Duodenal mucosa (tissue), 2 donors: ENCODE results near the gene PTPRJ.

Experiments used
- H3K27ac ChIP-seq: one replicate; pipeline ENCODE4 v1.7.0; 2013; ENCODE audit warnings: low read depth, low read length
- H3K27me3 ChIP-seq, 2 donors: one replicate each; pipeline ENCODE4 v1.7.0; 2013; ENCODE audit warnings: low read length in 2 of 2, control low read depth in 1 of 2; ENCODE audit not compliant: insufficient read depth in 2 of 2, control insufficient read depth in 1 of 2
- H3K36me3 ChIP-seq, 2 donors: one replicate each; pipeline ENCODE4 v1.7.0; 2013; ENCODE audit warnings: low read length in 2 of 2, control low read depth in 1 of 2; ENCODE audit not compliant: insufficient read depth in 2 of 2, control insufficient read depth in 1 of 2
- H3K4me1 ChIP-seq, 2 donors: one replicate each; pipeline ENCODE4 v1.7.0; 2013; ENCODE audit warnings: low read length in 2 of 2, control low read depth in 1 of 2; ENCODE audit not compliant: insufficient read depth in 2 of 2, control insufficient read depth in 1 of 2
- H3K4me3 ChIP-seq, 2 donors: one replicate each; pipeline ENCODE4 v1.7.0; 2013; ENCODE audit warnings: low read length in 2 of 2, low read depth in 1 of 2
- H3K9ac ChIP-seq, 2 donors: one replicate each; pipeline ENCODE4 v1.7.0; 2013; ENCODE audit warnings: low read length in 2 of 2, low read depth in 1 of 2
- H3K9me3 ChIP-seq, 2 donors: one replicate each; pipeline ENCODE4 v1.7.0; 2013; ENCODE audit warnings: low read length in 2 of 2, control low read depth in 1 of 2; ENCODE audit not compliant: control insufficient read depth in 1 of 2

The PTPRJ gene

DNA sequence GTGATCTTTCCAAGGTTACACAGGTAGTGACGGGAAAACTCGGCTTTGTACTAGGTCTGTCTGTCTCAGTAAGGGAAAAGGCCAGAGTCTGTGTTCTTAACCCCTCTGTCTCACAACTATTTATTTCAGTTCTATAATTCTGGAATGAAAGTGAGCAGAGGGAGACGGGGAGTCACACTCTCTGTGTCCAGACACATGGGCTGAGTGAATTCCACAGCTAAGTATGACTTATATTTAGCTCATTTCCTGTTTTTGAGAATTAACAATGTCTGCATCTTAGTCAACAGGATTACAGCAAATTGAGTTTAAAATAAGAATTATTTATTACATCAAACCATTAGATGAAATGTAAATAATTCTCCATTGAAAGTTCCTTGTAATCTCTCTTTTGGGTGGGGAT is 173.8 kb downstream of the PTPRJ start:
- peaks cover 3 to 6% of the 10 kb centered on the region in 2 donors for H3K9me3 ChIP-seq
- no peak overlapping the region for H3K9ac ChIP-seq
- peaks cover 27 to 52% of the 10 kb centered on the region in 2 donors for H3K36me3 ChIP-seq

DNA sequence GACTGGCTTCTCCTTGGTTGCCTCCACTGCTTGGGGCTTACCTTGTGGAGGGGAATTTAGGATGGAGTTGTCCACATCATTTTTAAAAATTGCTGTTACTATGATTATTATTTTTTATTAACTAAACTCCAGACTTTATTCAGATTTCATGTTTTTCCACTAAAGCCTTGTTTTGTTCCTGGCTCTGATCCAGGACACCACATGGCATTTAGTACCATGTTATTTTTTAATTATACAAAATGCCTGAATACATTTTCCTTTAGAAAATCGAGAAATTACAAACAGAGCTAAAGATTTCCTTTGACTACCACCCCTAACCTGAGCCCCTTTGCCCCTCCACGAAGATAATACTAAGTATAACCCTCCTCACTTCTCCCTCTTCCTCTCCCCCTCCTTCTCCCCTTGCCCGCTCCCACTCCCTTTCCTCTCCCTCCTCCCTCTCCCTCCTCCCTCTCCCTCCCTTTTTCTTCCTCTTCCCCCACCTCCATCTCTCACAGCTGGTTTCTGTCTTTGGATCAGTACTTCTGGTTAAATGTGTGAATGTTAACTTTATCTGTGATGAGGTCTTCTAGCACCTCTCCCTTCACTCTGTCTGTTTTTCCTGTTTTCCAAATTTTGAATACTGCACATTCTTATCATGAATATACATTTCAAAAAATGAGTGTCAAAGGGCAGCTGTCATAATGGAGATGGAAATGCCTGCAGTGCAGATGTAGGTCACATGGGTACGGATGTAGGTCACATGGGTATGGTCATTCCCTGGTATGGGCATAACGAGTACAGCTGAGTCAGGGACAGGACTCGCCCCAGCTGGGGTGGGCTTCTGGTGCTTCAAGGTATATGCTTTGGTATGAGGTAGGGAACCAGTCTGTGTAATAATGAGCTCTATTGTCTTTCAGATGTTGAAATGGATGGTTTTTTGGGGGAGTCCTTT is 181.9 kb downstream of the PTPRJ start:
- Histone ChIP-seq H3K9me3 (no peaks in the 10 kb centered on the region), H3K27ac (no peak overlapping the region), H3K36me3 (peaks cover 11 to 48% of the 10 kb centered on the region in 2 donors), H3K27me3 (no peaks in the 10 kb centered on the region), H3K9ac (no peak overlapping the region), H3K4me3 (no peak overlapping the region), H3K4me1 (no peaks in the 10 kb centered on the region)

More for the DNA sequence above, 173.8 kb downstream of the PTPRJ start:
- no peak overlapping the region for H3K27ac ChIP-seq
- no peaks in the 10 kb centered on the region for H3K4me1 ChIP-seq
- H3K27me3 ChIP-seq: no peaks in the 10 kb centered on the region
- no peak overlapping the region for H3K4me3 ChIP-seq

DNA sequence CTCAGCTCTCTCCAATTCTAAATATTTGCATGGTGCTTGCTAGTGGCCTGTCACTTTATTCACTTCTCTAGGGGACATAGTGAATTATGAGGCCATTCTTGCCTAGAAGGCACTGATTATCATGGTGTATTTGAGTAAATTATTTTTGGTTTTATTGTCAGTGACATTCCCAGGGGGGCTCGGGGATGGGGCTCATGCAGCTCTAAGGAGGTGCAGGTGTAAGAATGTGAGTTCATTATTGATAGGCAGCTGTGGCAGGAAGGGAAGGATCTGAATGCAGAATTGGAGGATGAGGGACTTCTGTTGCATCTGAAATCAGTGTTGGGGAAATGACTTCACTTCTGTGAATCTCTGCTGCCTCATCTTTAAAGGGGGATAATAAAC is 182.5 kb downstream of the PTPRJ start:
- Histone ChIP-seq H3K27ac (no peak overlapping the region), H3K9me3 (no peaks in the 10 kb centered on the region), H3K36me3 (peaks cover 7 to 43% of the 10 kb centered on the region in 2 donors)

DNA sequence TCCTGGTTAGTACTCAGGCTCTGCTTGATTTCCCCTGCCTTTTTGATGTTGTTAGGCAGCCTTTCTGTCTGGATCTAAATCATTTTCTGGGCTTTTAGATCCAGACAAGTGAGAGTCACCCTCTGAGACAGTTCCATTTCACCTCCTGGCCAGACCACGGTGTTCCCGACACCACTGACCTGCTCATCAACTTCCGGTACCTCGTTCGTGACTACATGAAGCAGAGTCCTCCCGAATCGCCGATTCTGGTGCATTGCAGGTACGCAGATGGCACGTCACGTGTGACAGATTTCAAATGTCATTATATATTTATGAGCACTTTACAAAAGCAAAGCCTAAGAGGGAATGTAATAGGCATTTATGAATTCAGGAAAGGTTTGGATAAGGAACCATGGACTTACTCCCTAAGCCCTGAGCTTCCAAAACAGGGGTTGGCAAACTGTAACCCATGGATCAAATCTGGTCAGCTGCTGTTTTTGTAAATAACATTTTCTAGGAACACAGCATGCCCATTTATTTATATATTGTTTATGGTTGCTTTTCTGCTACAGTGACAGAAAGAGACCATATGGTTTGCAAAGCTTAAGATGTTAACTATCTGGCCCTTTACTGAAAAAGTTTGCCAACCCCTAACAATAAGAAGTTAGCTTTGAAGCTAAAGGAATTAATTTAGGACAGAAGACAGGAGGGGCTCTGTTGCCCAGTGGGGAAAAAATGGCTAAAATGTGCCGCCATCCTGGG is 183.2 kb downstream of the PTPRJ start:
- Histone ChIP-seq H3K4me3 (no peak overlapping the region), H3K9ac (no peak overlapping the region), H3K27me3 (no peaks in the 10 kb centered on the region), H3K27ac (no peak overlapping the region), H3K9me3 (no peaks in the 10 kb centered on the region), H3K4me1 (no peaks in the 10 kb centered on the region), H3K36me3 (peaks cover 3 to 43% of the 10 kb centered on the region in 2 donors)

More for the DNA sequence above, 182.5 kb downstream of the PTPRJ start:
- Histone ChIP-seq H3K4me1 (no peaks in the 10 kb centered on the region), H3K27me3 (no peaks in the 10 kb centered on the region), H3K9ac (no peak overlapping the region), H3K4me3 (no peak overlapping the region)

DNA sequence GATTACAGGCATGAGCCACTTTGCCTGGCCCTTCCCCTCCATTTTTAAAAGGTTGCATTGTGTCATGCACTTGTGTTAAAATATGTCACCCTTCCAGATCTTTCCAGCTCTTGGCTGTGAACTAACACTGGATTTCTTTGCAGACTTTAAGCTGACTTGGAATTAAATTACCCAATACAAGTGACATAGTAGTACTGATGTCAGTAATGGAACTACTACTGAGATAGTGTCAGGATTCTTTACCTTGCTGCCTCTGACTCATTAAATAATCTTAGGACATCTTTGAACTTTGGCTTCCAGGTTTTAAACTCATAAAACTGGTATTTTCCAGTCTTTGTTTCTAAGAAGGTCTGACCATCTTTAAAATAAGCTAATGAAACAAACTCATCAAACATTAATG is 184.5 kb downstream of the PTPRJ start:
- Histone ChIP-seq H3K27me3 (no peaks in the 10 kb centered on the region), H3K4me1 (no peaks in the 10 kb centered on the region), H3K9ac (no peak overlapping the region), H3K36me3 (peaks cover under 1 to 42% of the 10 kb centered on the region in 2 donors), H3K4me3 (no peak overlapping the region), H3K9me3 (no peaks in the 10 kb centered on the region), H3K27ac (no peak overlapping the region)

DNA sequence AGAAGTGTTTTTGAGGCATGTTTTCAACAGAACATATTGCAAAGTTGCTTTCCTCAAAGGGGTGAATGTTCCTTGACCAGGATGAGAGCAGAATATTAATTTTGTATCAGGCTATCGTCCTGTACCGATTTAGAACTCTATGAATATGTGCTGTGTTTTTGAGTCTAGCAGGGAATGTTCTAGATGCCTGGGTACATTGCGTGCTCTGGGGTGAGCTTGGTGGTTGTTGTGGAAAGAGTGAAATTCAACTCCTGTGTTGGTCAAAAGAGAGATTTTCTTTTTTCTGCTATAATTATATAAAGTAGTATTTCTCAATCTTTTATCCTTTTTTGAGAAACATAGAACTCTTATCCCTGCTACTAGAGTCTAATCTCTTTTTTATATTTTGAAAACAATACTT is 185.1 kb downstream of the PTPRJ start:
- no peak overlapping the region for H3K4me3 ChIP-seq
- no peaks in the 10 kb centered on the region for H3K9me3 ChIP-seq
- no peaks in the 10 kb centered on the region for H3K4me1 ChIP-seq
- H3K27me3 ChIP-seq: no peaks in the 10 kb centered on the region
- H3K9ac ChIP-seq: no peak overlapping the region
- H3K36me3 ChIP-seq: peaks cover 0 to 36% of the 10 kb centered on the region in 2 donors
- H3K27ac ChIP-seq: no peak overlapping the region

DNA sequence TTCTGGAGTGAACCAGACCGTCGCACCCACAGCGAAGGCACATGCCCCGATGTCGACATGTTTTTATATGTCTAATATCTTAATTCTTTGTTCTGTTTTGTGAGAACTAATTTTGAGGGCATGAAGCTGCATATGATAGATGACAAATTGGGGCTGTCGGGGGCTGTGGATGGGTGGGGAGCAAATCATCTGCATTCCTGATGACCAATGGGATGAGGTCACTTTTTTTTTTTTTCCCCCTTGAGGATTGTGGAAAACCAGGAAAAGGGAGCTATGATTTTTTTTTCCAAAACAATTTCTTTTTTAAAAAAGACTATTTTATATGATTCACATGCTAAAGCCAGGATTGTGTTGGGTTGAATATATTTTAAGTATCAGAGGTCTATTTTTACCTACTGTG is 187.0 kb downstream of the PTPRJ start:
- Histone ChIP-seq H3K9ac (no peak overlapping the region), H3K27ac (no peak overlapping the region), H3K27me3 (no peaks in the 10 kb centered on the region), H3K36me3 (peaks cover 0 to 32% of the 10 kb centered on the region in 2 donors), H3K4me1 (no peaks in the 10 kb centered on the region), H3K4me3 (no peak overlapping the region), H3K9me3 (no peaks in the 10 kb centered on the region)

DNA sequence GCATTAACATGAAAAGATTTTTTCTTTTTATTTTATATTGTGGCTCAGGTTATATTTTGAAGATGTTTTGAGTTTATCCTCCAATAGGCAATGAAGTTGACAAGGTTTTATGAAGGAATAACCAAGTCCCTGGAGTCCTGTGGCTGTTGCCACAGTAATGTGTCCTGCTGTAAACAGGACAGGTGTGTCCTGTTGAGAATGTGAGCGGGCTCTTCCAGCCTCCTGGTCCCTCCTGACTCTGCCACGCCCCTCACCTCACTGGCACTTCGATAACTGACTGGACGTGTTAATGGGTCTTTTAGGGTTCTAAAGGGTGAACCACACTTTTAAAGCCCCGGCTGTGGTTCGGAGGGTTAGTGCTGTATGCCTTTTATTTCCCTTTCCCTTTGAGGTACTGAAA is 188.5 kb downstream of the PTPRJ start:
- Histone ChIP-seq H3K27ac (no peak overlapping the region), H3K9ac (no peak overlapping the region), H3K36me3 (peaks cover 0 to 17% of the 10 kb centered on the region in 2 donors), H3K27me3 (no peaks in the 10 kb centered on the region), H3K9me3 (no peaks in the 10 kb centered on the region), H3K4me1 (no peaks in the 10 kb centered on the region), H3K4me3 (no peak overlapping the region)

DNA sequence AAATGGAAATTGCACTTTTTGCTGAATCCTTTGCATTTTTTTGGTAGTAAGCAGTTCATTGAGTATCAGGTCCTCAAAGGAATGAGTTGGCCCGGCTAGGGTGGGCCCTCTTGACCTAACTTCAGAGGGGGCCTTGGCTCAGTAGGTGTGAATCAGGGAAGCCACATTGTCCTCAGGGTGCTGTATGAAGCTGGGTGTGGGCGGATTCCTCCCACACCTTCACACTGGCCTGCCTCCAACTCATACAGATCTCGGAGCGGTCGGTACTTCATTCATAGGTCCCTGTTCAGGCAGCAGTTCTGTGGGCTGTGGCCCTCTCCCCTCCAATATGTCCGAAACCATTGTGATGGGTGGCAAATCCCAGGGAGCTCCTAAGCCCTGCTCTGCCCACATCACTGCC is 188.9 kb downstream of the PTPRJ start:
- Histone ChIP-seq H3K36me3 (peaks cover 0 to 13% of the 10 kb centered on the region in 2 donors), H3K27ac (no peak overlapping the region), H3K9ac (no peak overlapping the region)

DNA sequence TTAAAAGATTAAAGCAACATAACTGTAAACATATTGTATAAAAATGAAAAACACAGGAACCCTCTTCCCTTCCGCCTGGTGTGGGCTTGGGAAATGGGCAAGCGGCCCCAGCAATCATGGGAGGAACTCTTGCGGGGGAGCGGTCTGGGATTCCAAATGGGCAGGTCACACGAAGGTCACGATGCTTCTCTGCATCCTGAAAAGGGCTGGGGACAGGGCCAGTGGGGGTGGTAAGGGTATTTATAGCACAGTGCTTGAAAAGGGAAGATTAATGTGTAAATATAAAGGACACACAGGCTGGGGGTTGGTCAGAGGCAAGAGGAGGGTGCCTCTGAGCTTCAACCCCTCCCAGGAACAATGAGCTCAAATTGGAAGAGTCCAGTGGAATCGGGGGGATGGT is 189.4 kb downstream of the PTPRJ start:
- H3K9me3 ChIP-seq: no peaks in the 10 kb centered on the region
- no peaks in the 10 kb centered on the region for H3K4me1 ChIP-seq
- no peak overlapping the region for H3K9ac ChIP-seq
- peaks cover 0 to 11% of the 10 kb centered on the region in 2 donors for H3K36me3 ChIP-seq
- H3K27ac ChIP-seq: no peak overlapping the region
- H3K27me3 ChIP-seq: no peaks in the 10 kb centered on the region
- H3K4me3 ChIP-seq: no peak overlapping the region

More for the DNA sequence above, 188.9 kb downstream of the PTPRJ start:
- H3K4me1 ChIP-seq: no peaks in the 10 kb centered on the region
- no peaks in the 10 kb centered on the region for H3K27me3 ChIP-seq
- H3K4me3 ChIP-seq: no peak overlapping the region
- no peaks in the 10 kb centered on the region for H3K9me3 ChIP-seq
